ENCODE measurements around the gene SEBOX.

SEBOX gene

DNA sequence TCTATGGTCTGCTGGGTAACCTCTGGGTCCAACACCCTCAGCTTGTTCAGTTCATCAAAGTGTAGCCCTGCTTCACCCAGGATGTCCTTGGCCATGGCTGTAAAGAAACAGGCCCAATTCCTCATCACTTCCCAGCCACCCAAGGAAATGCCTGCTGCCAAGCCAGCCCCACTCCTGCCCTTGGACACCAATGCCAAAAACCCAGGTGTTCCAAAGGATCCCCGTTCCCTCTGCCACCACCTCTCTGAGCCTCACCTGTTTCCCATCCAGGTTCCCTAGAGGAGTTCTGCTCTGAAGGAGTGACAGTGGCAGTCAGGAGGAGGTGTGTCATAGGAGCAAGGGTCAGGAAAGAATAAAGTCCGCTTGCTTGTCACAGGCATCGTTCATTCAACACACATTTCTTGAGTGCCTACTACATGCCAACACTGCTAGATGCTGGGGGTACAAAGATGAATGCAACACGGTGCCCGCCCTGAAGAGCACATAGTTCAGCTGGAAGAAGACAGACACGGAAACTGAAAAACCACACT lies 33.0 kb downstream of the SEBOX start:
- Histone ChIP-seq H4K20me1 (ENCODE audit: insufficient read depth, low read length) (no peaks in the 10 kb centered on the region), H3K27ac (ENCODE audit: low read depth, low read length, poor library complexity, severe bottlenecking) (no peak overlapping the region), H3K79me2 (ENCODE audit: insufficient read depth, low read length) (no peaks in the 10 kb centered on the region), H3K4me3 (ENCODE audit: low read depth, low read length, poor library complexity, severe bottlenecking) (no peak overlapping the region), H3K9ac (ENCODE audit: low read length) (no peak overlapping the region), H3K27me3 (ENCODE audit: insufficient read depth, low read length) (no peaks in the 10 kb centered on the region), H3K36me3 (ENCODE audit: insufficient read depth, low read length) (peaks cover 38% of the 10 kb centered on the region), H3K4me1 (ENCODE audit: insufficient read depth, low read length, severe bottlenecking) (peaks cover 25% of the 10 kb centered on the region), H3F3A (ENCODE audit: insufficient read depth, low read length) (no peaks in the 10 kb centered on the region), H2AFZ (ENCODE audit: low read length) (no peak overlapping the region), H3K9me2 (ENCODE audit: low read depth, low read length) (no peaks in the 10 kb centered on the region), H3K4me2 (ENCODE audit: low read length) (no peak overlapping the region), H3K9me3 (ENCODE audit: low read length) (no peaks in the 10 kb centered on the region)
- TF ChIP-seq EZH2 (IDR thresholded peaks at IDR 0.05; ENCODE audit: borderline replicate concordance, low read length) = no peak
- TF ChIP-seq, protein P1, sequence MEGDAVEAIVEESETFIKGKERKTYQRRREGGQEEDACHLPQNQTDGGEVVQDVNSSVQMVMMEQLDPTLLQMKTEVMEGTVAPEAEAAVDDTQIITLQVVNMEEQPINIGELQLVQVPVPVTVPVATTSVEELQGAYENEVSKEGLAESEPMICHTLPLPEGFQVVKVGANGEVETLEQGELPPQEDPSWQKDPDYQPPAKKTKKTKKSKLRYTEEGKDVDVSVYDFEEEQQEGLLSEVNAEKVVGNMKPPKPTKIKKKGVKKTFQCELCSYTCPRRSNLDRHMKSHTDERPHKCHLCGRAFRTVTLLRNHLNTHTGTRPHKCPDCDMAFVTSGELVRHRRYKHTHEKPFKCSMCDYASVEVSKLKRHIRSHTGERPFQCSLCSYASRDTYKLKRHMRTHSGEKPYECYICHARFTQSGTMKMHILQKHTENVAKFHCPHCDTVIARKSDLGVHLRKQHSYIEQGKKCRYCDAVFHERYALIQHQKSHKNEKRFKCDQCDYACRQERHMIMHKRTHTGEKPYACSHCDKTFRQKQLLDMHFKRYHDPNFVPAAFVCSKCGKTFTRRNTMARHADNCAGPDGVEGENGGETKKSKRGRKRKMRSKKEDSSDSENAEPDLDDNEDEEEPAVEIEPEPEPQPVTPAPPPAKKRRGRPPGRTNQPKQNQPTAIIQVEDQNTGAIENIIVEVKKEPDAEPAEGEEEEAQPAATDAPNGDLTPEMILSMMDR (IDR thresholded peaks at IDR 0.05; ENCODE audit: low read length) = no peak

DNA sequence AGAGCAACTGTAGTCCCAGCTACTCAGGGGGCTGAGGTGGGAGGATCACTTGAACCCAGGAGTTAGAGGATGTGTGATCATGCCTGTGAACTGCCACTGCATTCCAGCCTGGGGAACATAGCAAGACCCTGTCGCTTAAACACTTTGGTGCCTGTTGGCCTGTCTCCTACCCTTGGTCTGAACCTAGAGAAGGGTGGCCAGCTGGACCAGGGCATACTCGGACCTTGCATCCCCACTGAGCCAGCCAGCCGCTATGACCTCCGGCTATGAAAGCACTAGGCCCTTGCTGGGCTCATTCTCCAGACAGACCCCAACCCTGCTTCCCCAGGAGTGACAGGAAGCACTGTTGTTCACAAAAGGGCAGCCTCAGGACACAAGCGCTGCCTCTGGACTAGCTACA lies 34.3 kb downstream of the SEBOX start:
- H3K4me2 ChIP-seq (ENCODE audit: low read length) = no peak overlapping the region
- no peak overlapping the region for H2AFZ ChIP-seq (ENCODE audit: low read length)
- no peak overlapping the region for H3K27ac ChIP-seq (ENCODE audit: low read depth, low read length, poor library complexity, severe bottlenecking)
- no peaks in the 10 kb centered on the region for H3K9me2 ChIP-seq (ENCODE audit: low read depth, low read length)
- H3K36me3 ChIP-seq (ENCODE audit: insufficient read depth, low read length) = peaks cover 51% of the 10 kb centered on the region
- H3K4me3 ChIP-seq (ENCODE audit: low read depth, low read length, poor library complexity, severe bottlenecking) = no peak overlapping the region
- TF ChIP-seq, protein P1 (IDR thresholded peaks at IDR 0.05; ENCODE audit: low read length) = no peak
- TF ChIP-seq EZH2 (IDR thresholded peaks at IDR 0.05; ENCODE audit: borderline replicate concordance, low read length) = no peak
- H3K9me3 ChIP-seq (ENCODE audit: low read length) = no peaks in the 10 kb centered on the region
- no peaks in the 10 kb centered on the region for H3K27me3 ChIP-seq (ENCODE audit: insufficient read depth, low read length)
- H3K4me1 ChIP-seq (ENCODE audit: insufficient read depth, low read length, severe bottlenecking) = peaks cover 15% of the 10 kb centered on the region
- no peaks in the 10 kb centered on the region for H3F3A ChIP-seq (ENCODE audit: insufficient read depth, low read length)
- no peaks in the 10 kb centered on the region for H3K79me2 ChIP-seq (ENCODE audit: insufficient read depth, low read length)
- H3K9ac ChIP-seq (ENCODE audit: low read length) = no peak overlapping the region
- H4K20me1 ChIP-seq (ENCODE audit: insufficient read depth, low read length) = no peaks in the 10 kb centered on the region

DNA sequence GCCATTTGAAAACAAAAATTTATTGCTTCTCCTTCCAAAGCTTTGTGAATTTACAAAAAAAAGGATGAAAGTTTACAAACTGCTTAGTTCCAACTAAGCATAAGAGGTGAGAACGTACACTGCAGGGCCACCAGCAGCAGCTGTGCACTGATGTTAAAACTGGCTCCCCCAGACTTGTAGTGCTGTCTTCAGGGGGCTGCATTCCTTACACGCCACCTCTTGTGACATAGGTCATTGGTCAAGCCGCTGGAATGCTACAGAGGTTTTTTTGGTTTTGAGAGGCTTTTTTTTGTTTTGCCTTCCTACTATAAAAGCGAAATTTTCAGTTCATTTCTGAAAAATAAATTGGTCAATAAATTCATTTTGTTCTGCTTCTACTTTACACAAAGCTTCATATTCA lies 36.7 kb downstream of the SEBOX start:
- peaks cover 4% of the 10 kb centered on the region for H3K4me1 ChIP-seq (ENCODE audit: insufficient read depth, low read length, severe bottlenecking)
- no peak overlapping the region for H3K9ac ChIP-seq (ENCODE audit: low read length)
- no peaks in the 10 kb centered on the region for H3K9me3 ChIP-seq (ENCODE audit: low read length)
- no peaks in the 10 kb centered on the region for H3K9me2 ChIP-seq (ENCODE audit: low read depth, low read length)
- H3K4me3 ChIP-seq (ENCODE audit: low read depth, low read length, poor library complexity, severe bottlenecking) = no peak overlapping the region
- H2AFZ ChIP-seq (ENCODE audit: low read length) = no peak overlapping the region
- peaks cover 58% of the 10 kb centered on the region for H3K36me3 ChIP-seq (ENCODE audit: insufficient read depth, low read length)
- H3K27ac ChIP-seq (ENCODE audit: low read depth, low read length, poor library complexity, severe bottlenecking) = no peak overlapping the region
- no peak for TF ChIP-seq EZH2 (IDR thresholded peaks at IDR 0.05; ENCODE audit: borderline replicate concordance, low read length)
- TF ChIP-seq, protein P1 (IDR thresholded peaks at IDR 0.05; ENCODE audit: low read length) = no peak
- peaks cover 12% of the 10 kb centered on the region for H3K79me2 ChIP-seq (ENCODE audit: insufficient read depth, low read length)
- no peaks in the 10 kb centered on the region for H4K20me1 ChIP-seq (ENCODE audit: insufficient read depth, low read length)
- H3K27me3 ChIP-seq (ENCODE audit: insufficient read depth, low read length) = no peaks in the 10 kb centered on the region
- no peaks in the 10 kb centered on the region for H3F3A ChIP-seq (ENCODE audit: insufficient read depth, low read length)
- H3K4me2 ChIP-seq (ENCODE audit: low read length) = no peak overlapping the region
